C4-2B (cell line): Measurements from ENCODE around the gene TMEM87B.
A peak's percentile ranks its signal among the peaks of the same experiment; 100 is the strongest.
"Not testable (repeated sequence)": the region's sequence is repeated elsewhere in the genome, so short reads cannot be mapped to it uniquely, and the experiment has no call there.

Experiments
- H3K27ac ChIP-seq: fragments of 450-650 bp; 2 replicates; pipeline ENCODE4 v1.5.1; 2017
- ZFX ChIP-seq: fragments of 450-650 bp; IDR thresholded peaks from 2 replicates; pipeline ENCODE4 v1.6.1; 2017
- TF ChIP-seq, protein P1 (sequence below): fragments of 450-650 bp; conservative IDR thresholded peaks from 2 replicates; pipeline ENCODE4 v1.5.1; 2017; ENCODE audit warnings: mild to moderate bottlenecking

The TMEM87B gene

DNA sequence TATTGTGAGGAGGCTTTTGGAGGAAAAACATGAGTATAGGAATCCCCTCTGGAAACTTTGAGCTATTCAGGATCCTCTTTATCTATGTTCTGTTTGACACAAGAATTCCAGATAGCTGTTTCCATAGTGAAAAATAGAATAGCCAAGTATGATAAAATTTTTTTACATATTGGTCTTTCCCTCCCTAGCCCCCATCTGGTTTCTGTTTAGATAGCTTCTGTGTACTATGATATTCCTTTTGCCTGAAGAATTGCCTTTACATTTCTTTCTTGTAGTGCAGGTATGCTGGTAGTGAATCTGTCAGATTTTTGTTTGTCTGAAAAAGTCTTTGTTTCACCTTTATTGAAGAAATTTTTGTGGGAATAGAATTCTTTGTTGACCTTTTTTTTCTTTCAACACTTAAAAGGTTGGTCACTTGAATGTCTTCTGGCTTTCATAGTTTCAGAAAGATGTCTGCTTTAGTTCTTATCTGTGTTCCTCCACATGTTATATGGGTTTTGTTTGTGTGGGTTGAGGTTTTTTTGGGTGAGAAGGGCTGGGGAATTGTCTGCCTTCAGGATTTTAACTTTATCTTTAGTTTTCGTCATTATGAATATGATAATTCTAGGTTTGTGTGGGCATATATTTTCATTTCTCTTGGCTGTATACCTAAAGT, 53.2 kb downstream of the TMEM87B start:
- TF ChIP-seq, protein P1, sequence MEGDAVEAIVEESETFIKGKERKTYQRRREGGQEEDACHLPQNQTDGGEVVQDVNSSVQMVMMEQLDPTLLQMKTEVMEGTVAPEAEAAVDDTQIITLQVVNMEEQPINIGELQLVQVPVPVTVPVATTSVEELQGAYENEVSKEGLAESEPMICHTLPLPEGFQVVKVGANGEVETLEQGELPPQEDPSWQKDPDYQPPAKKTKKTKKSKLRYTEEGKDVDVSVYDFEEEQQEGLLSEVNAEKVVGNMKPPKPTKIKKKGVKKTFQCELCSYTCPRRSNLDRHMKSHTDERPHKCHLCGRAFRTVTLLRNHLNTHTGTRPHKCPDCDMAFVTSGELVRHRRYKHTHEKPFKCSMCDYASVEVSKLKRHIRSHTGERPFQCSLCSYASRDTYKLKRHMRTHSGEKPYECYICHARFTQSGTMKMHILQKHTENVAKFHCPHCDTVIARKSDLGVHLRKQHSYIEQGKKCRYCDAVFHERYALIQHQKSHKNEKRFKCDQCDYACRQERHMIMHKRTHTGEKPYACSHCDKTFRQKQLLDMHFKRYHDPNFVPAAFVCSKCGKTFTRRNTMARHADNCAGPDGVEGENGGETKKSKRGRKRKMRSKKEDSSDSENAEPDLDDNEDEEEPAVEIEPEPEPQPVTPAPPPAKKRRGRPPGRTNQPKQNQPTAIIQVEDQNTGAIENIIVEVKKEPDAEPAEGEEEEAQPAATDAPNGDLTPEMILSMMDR = no peak
- no peak for TF ChIP-seq ZFX
- H3K27ac ChIP-seq = no peak overlapping the region

DNA sequence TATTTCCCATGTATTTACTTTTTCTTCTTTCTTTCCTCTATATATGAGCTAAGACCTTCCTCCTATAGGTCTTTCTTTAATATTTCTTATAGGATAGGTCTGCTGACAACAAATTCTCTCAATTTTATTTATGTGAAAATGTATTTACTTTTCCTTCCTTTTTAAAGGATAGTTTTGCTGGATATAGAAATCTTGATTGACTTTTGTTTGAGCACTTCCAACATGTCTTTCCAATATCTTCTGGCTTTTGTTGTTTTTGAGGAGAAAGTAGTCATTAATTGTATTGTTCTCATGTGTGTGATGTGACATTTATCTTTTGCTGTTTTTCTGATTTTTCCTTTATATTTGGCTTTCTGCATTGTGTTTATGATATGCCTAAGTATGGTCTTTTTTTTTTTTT, 54.2 kb downstream of the TMEM87B start:
- no peak overlapping the region for H3K27ac ChIP-seq
- TF ChIP-seq ZFX = no peak
- TF ChIP-seq, protein P1 = no peak

DNA sequence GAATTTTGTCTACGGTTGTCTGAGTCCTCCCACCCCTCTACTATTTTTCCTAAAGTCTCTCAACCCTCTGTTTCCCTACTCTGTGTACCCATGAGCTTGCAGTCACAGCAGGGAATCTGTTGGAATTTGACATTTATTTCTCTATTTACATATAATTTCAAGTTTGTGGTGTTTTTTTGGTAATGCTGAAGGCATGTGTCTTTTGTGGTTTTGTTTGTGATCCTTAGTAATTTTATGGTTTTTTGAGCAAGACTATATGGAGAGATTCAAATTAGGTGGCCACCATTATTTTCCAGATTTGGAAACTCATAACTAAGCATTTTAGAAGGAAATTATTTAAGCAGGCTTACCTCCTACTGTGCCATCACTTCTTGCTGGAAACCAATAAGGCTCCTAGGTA, 55.9 kb downstream of the TMEM87B start:
- TF ChIP-seq, protein P1 = no peak
- TF ChIP-seq ZFX = no peak
- no peak overlapping the region for H3K27ac ChIP-seq

DNA sequence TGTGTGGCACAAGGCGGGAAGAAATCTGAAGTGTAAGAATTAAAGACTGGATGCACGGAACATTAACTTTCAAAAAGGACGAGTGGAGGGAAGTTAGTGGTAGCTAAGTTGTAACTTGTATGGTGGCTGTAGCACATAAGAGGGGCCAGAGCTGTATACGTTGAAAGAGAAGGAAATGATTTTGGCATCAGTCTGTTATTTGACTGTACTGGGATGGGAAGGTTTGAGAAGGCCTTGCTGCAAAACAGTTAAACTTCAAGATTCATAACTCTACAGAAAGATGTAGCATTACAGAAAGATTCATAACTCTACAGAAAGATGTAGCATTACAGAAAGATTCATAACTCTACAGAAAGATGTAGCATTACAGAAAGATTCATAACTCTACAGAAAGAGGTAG, 58.3 kb downstream of the TMEM87B start:
- not testable (repeated sequence) for H3K27ac ChIP-seq

DNA sequence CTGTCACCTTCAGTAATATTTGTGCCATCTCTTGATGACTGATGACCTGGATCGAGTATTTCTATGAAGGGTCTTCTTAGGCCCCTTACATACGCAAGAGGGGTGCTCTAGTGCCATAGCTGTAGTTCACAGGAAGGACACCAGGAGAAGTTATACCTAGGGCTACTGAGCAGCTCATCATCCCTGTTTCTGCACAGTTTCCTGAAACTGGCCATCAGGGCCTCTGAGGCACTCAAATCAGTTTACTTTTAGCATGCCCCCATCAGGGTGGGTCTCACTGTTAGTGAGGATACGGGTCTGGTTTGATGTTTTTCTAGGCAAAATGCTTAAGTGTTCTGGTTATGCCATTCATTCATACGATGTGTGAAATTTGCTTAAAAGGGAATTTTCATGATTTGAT, 63.1 kb downstream of the TMEM87B start:
- no peak for TF ChIP-seq ZFX
- TF ChIP-seq, protein P1 = no peak; the same call in 1 of the 2 replicates
- H3K27ac ChIP-seq = no peak overlapping the region

DNA sequence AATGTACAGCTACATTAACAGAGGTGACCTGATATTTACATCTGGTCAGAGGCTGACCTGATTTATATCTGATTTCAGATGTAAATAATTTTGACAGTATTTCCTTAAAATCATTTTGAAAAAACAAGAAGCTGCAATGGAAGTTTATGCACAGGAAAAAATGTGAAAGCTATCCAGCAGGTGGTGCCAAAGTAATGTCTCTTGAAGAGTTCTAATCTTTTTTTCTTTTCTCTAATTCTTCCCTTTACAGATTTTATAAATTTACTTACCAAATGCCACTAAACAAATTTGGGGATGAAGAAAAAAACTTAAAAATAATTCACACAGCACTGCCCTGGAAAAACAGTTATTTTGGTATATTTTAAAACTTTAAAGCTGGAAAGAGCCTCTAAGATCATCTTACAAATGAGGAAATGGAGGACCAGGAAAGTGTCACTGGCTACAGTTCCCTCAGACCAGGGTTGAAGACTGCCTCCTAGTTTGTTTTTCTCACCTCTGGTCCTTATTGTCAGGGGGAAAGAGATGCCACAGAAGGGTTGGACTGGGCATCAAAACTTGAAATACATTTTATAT, 66.7 kb downstream of the TMEM87B start:
- TF ChIP-seq, protein P1 = peak; percentile 72
- TF ChIP-seq ZFX = no peak
- H3K27ac ChIP-seq = no peak overlapping the region

DNA sequence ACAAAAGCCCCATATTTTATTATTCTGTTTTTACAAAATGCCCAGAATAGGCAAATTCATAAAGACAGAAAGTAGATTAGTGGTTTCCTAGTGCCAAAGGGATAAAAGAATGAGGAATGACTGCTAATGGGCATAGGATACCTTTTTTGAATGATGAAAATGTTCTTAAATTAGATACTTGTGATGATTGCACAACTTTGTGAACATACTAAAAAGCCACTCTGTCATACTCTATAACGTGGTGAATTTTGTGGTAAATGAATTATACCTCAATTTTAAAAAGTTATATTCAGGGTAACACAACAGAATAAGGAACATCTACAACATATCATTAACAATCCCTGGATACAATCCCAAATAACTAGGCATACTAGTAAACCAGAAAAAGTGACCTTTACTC, 74.0 kb downstream of the TMEM87B start:
- TF ChIP-seq, protein P1 = no peak
- no peak overlapping the region for H3K27ac ChIP-seq

DNA sequence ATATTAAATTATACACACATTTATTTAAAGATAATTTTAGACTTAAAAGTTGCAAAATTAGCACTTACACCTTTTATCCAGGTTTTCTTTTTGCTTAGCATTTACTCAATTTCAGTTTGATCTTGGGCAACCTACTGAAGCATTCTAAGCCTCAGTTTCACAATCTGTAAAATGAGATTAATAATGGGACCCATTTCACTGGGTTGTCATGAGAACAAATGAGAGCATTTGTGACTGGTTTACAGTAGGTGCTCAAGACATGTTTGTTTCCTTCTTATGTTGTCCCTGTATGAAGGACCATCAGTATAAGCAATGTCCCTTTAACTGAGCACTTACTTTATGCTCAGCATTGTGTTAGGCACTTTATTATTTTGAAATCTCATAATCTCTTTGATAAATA, 78.3 kb downstream of the TMEM87B start:
- no peak overlapping the region for H3K27ac ChIP-seq
- TF ChIP-seq, protein P1 = no peak
- no peak for TF ChIP-seq ZFX
